Fibroblast of skin of back (primary cell): ENCODE measurements around the gene RNF182.
"Not testable (repeated sequence)": the region's sequence is repeated elsewhere in the genome, so short reads cannot be mapped to it uniquely, and the experiment has no call there.

Experiments used
- DNase-seq: peaks from one replicate; pipeline ENCODE4 v3.0.0-alpha.2; 2013

Gene RNF182

GRCh38 chr6:14002176-14002947, 77.6 kb downstream of the RNF182 start:
- DNase-seq: no peak

- no peak for DNase-seq
These were observed 79.5 kb downstream of the RNF182 start for GRCh38 chr6:14004258-14004657.

- DNase-seq: no peak
These were observed 84.1 kb downstream of the RNF182 start for GRCh38 chr6:14008809-14009208.

- DNase-seq: no peak
These were observed 84.7 kb downstream of the RNF182 start for GRCh38 chr6:14009431-14009830.

GRCh38 chr6:14010275-14010674, 85.5 kb downstream of the RNF182 start:
- no peak for DNase-seq

- DNase-seq: no peak
These were observed 87.7 kb downstream of the RNF182 start for GRCh38 chr6:14012313-14013030.

GRCh38 chr6:14015964-14016363, 91.2 kb downstream of the RNF182 start:
- DNase-seq: no peak

GRCh38 chr6:14016432-14016831, 91.7 kb downstream of the RNF182 start:
- no peak for DNase-seq

GRCh38 chr6:14016935-14017625, 92.3 kb downstream of the RNF182 start:
- no peak for DNase-seq

- no peak for DNase-seq
These were observed 93.1 kb downstream of the RNF182 start for GRCh38 chr6:14017626-14018475.

- not testable (repeated sequence) for DNase-seq
These were observed 93.8 kb downstream of the RNF182 start for GRCh38 chr6:14018559-14018958.

GRCh38 chr6:14020551-14020950, 95.8 kb downstream of the RNF182 start:
- no peak for DNase-seq

GRCh38 chr6:14021449-14021848, 96.7 kb downstream of the RNF182 start:
- DNase-seq: no peak

GRCh38 chr6:14022673-14023072, 97.9 kb downstream of the RNF182 start:
- no peak for DNase-seq

- no peak for DNase-seq
These were observed 99.1 kb downstream of the RNF182 start for GRCh38 chr6:14023855-14024254.

GRCh38 chr6:14025160-14025559, 100.4 kb downstream of the RNF182 start:
- DNase-seq: no peak

- peak; percentile 58 for DNase-seq
These were observed 102.2 kb downstream of the RNF182 start for GRCh38 chr6:14026831-14027539.

- no peak for DNase-seq
These were observed 103.9 kb downstream of the RNF182 start for GRCh38 chr6:14028631-14029030.

GRCh38 chr6:14029605-14030004, 104.9 kb downstream of the RNF182 start:
- no peak for DNase-seq
